Mesodermal cell (in vitro differentiated cells): ENCODE data around the gene RIC8A.

Source experiments
- H3K27ac ChIP-seq: 2 replicates; pipeline ENCODE4 v1.7.0; 2013; ENCODE audit warnings: mild to moderate bottlenecking, low read depth, low read length, moderate library complexity; ENCODE audit not compliant: severe bottlenecking
- H3K36me3 ChIP-seq: 2 replicates; pipeline ENCODE4 v1.7.1; 2013; ENCODE audit warnings: mild to moderate bottlenecking, low read length, moderate library complexity; ENCODE audit not compliant: control insufficient read depth, insufficient read depth
- H3K4me1 ChIP-seq: one replicate; pipeline ENCODE4 v1.7.1; 2013; ENCODE audit warnings: mild to moderate bottlenecking, low read length; ENCODE audit not compliant: insufficient read depth, control insufficient read depth, poor library complexity, severe bottlenecking
- H3K4me3 ChIP-seq: 2 replicates; pipeline ENCODE4 v1.7.0; 2013; ENCODE audit warnings: low read length, control low read depth, mild to moderate bottlenecking; ENCODE audit not compliant: insufficient read depth, poor library complexity, severe bottlenecking; ENCODE audit errors: extremely low read depth
- H3K9me3 ChIP-seq: 2 replicates; pipeline ENCODE4 v1.7.1; 2013; ENCODE audit warnings: mild to moderate bottlenecking, low read length, moderate library complexity; ENCODE audit not compliant: control insufficient read depth
- WGBS, 2 experiments: methylation state at CpG; one replicate each; pipeline ENCODE4 v1.1.5; 2013; ENCODE audit warnings: missing lambda C conversion rate in 2 of 2; ENCODE audit not compliant: insufficient coverage in 2 of 2; 5-methylcytosine and 5-hydroxymethylcytosine counted together

RIC8A gene

DNA sequence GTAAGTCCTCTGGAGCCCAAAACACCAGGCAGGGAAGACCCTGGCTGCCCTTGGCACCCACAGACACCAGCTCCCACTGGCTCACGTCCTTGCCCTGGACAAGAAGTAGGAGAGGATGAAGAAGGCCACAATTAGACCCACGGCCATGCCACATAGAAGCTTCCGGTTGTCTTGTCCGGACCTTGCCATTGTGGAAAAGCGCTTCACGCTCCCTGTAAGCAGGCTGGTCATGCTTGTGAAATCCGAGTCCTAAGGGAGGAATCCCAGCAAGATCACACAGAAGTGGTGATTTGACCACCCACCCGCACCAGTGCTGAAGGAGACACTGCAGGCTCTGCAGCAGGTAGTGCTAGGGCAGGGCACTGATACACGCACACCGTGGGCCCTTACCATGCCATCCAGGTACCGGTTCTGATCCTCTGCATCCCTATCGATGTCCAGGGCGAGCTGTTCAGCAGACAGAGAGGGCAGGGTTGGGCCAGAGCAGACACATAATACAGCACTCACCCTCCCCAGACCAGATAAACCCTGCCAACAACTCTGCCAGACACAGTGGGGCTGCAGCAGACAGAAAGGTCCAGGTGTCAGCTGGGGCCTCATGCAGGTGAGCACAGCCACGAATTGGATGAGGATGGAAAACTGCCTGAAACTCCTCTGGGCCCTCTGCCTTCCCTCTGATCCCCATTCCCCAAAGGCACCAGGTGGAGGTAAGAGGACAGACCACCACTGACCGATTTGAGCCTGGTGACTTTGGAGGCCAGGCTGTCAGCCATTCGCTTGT is 2.1 kb upstream of the RIC8A start:
- H3K27ac ChIP-seq, result no peak overlapping the region
- H3K36me3 ChIP-seq, result peaks cover 45% of the 10 kb centered on the region
- H3K4me3 ChIP-seq, result peak overlapping the region; percentile 92
- no peaks in the 10 kb centered on the region for H3K9me3 ChIP-seq
- 95 to 98% methylated on average over 12 to 14 of the region's 16 CpGs for WGBS, 2 experiments
- H3K4me1 ChIP-seq, result peaks cover 19% of the 10 kb centered on the region

DNA sequence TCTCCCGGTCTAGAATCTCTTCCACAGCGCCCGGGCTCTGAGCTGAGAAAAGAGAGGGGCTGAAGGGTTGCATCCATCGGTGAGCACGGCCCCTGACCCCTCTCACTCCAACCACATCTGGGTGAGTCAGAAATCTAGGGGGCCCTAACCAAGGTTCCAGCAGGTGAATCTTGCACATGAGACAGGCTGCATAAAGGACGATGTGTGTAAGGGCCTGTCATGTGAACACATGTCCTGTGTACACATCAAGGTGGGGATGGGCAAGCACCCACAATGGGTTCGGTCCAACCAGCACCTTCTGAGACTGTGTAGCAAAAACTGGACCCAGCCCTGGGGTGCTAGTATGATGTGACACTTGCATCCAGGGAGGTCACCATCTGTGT is 1.5 kb upstream of the RIC8A start:
- Histone ChIP-seq H3K4me1 (peaks cover 24% of the 10 kb centered on the region), H3K27ac (no peak overlapping the region), H3K36me3 (peaks cover 51% of the 10 kb centered on the region), H3K4me3 (peak overlapping the region; percentile 92), H3K9me3 (no peaks in the 10 kb centered on the region)
- 76 to 97% methylated on average over 4 of the region's 7 CpGs for WGBS, 2 experiments

DNA sequence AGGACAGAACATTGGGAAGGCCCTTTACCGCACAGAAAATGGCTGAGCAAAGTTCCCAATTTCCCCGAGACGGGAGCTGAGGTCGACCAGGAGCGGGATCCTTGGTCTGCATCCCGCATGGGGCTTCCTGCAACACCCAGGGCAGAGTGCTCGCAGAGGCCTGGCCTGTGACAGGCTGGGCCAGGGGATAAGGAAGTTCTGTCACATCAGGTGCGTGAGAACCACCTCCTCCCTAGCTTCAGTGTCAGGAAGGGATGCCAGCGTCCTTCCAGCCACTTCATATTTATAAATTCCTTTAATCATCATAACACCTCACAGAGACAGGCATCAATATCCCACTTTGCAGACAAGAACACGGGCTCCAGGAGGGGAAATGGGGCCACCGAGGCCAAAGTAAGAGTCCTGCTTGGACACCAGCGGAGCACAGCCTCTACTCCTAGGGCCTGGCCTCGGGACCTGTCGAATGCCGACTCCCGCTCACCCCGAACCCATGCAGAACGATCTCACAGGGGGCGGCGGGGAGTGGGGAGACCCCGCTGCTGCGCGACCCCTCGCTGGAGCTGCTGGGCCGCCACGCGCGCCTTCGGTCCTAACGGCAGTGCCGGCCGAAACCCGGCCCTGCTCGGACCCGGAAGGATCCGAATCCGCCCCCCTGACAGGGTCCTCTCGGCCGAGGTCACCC is 841 bp upstream of the RIC8A start:
- H3K27ac ChIP-seq, result peak overlapping the region; percentile 97
- peaks cover 57% of the 10 kb centered on the region for H3K36me3 ChIP-seq
- 11 to 21% methylated on average over 25 to 38 of the region's 39 CpGs for WGBS, 2 experiments
- no peaks in the 10 kb centered on the region for H3K9me3 ChIP-seq
- peaks cover 26% of the 10 kb centered on the region for H3K4me1 ChIP-seq
- peak overlapping the region; percentile 92 for H3K4me3 ChIP-seq

DNA sequence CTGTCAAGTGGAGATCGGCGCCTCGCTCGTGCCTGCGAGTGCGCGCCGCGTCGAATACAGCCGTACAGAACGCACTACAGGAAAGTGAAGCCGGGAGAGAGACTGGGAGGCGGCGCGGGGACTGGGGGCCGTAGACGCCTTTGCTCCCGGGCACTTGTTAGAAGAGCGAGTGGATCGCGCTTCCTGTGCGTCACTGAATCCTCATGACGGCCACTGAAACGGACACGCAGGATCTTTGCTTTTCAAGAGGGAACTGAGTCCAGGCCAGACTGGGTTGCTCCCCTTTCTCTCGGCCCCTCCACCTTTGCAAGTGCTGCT is 314 bp downstream of the RIC8A start:
- peak overlapping the region; percentile 92 for H3K4me3 ChIP-seq
- no peaks in the 10 kb centered on the region for H3K9me3 ChIP-seq
- H3K4me1 ChIP-seq, result peaks cover 27% of the 10 kb centered on the region
- peak overlapping the region; percentile 97 for H3K27ac ChIP-seq
- WGBS, 2 experiments, result 0 to 1% methylated on average over 25 to 27 of the region's 27 CpGs
- H3K36me3 ChIP-seq, result peaks cover 69% of the 10 kb centered on the region

DNA sequence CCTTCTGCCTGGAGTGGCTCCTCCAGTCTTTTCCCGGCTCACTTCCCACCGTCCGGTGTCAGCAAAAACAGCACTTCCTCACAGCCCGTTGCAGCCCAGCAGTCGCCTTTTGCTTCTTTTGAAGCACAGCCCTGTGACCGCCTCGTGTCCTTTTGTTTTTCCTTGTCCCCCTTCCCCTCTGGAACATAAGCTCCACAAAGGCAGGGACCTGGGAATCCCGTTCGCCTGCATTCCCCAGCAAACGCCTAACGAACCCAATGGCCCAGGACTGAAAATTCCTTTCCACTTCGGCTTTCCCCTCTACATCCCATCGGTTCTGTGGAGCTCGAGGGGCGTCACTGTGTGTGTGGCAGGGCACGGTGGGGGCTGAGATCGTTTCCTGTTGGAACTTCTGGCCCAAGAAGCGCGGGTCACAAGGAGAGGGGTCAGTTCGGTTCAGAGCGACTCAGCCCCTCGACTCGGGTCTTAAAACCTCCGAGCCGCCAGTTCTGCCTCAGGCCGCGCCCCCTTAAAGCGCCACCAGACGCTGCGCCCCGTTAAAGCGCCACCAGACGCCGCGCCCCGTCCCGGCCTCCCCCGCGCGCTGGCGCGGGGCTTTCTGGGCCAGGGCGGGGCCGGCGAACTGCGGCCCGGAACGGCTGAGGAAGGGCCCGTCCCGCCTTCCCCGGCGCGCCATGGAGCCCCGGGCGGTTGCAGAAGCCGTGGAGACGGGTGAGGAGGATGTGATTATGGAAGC is 841 bp downstream of the RIC8A start:
- H3K27ac ChIP-seq, result peak overlapping the region; percentile 97
- no peaks in the 10 kb centered on the region for H3K9me3 ChIP-seq
- H3K36me3 ChIP-seq, result peaks cover 69% of the 10 kb centered on the region
- 0 to 1% methylated on average over 39 to 50 of the region's 57 CpGs for WGBS, 2 experiments
- H3K4me1 ChIP-seq, result peaks cover 29% of the 10 kb centered on the region
- H3K4me3 ChIP-seq, result peak overlapping the region; percentile 92

DNA sequence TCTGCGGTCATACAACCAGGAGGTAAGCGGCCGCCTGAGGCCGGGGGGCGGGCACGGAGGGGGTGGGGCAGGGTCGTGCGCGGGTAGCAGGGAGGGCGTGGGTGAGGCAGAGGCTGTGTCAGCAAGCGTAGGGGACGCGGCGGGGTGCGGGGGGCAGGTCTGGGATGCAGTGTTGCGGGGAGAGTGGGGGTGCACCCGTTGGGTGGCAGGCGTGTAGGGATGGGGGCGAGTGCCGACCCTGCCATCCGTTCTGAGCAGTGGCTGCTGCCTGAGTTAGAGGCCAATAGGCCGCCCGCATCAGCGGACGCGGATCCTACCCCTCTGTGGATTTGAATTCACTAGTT is 1.4 kb downstream of the RIC8A start:
- peak overlapping the region; percentile 97 for H3K27ac ChIP-seq
- H3K36me3 ChIP-seq, result peaks cover 70% of the 10 kb centered on the region
- H3K4me3 ChIP-seq, result peak overlapping the region; percentile 92
- 0 to 1% methylated on average over 13 to 23 of the region's 26 CpGs for WGBS, 2 experiments
- H3K9me3 ChIP-seq, result no peaks in the 10 kb centered on the region
- H3K4me1 ChIP-seq, result peaks cover 29% of the 10 kb centered on the region

DNA sequence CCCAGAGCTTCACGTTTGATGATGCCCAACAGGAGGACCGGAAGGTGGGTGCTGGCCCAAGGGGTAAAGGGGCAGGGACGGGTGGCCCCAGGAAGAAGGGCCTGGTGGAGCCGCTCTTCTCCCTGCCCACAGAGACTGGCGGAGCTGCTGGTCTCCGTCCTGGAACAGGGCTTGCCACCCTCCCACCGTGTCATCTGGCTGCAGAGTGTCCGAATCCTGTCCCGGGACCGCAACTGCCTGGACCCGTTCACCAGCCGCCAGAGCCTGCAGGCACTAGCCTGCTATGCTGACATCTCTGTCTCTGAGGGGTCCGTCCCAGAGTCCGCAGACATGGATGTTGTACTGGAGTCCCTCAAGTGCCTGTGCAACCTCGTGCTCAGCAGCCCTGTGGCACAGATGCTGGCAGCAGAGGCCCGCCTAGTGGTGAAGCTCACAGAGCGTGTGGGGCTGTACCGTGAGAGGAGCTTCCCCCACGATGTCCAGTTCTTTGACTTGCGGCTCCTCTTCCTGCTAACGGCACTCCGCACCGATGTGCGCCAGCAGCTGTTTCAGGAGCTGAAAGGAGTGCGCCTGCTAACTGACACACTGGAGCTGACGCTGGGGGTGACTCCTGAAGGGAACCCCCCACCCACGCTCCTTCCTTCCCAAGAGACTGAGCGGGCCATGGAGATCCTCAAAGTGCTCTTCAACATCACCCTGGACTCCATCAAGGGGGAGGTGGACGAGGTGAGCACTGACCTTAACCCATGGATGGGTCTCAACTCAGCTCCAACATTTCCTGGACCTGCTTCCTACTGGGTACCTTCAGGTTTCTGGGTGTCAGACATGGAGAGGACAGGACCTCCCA is 2.0 kb downstream of the RIC8A start:
- H3K4me1 ChIP-seq, result peaks cover 29% of the 10 kb centered on the region
- WGBS, 2 experiments, result 69 to 78% methylated on average over 26 to 29 of the region's 29 CpGs
- peak overlapping the region; percentile 97 for H3K27ac ChIP-seq
- H3K4me3 ChIP-seq, result peak overlapping the region; percentile 92
- no peaks in the 10 kb centered on the region for H3K9me3 ChIP-seq
- peaks cover 70% of the 10 kb centered on the region for H3K36me3 ChIP-seq

DNA sequence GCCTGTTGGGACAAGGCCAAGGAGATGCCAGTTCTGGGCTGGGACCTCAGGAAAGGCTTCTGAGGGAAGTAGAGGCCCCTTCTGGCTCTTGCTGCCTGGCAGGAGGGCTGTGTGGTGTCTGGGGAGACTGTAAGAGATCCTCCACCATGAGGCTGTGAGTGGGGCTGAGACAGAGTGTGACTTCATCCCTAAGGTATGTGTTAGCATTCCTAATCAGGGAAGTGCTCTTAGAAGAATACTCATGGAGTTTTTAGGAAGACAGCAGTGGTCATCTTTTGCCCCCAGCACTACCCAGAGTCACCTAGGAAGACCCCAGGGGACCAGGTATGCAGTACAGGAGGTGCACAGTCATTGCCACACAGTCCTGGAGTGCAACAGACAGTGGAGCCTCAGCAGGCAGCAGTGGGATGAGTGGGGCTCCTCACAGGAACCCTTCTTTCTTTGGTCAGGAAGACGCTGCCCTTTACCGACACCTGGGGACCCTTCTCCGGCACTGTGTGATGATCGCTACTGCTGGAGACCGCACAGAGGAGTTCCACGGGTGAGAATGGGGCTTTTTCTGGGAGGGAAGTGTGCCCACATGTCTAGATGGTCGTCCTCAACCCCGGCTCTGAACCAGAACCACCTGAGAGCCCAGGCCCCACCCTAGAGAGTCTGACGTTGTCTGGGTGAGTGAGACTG is 2.8 kb downstream of the RIC8A start:
- H3K4me3 ChIP-seq, result peak overlapping the region; percentile 92
- H3K4me1 ChIP-seq, result peaks cover 29% of the 10 kb centered on the region
- 90 to 95% methylated on average over 7 to 9 of the region's 9 CpGs for WGBS, 2 experiments
- H3K27ac ChIP-seq, result peak overlapping the region; percentile 92
- H3K36me3 ChIP-seq, result peaks cover 70% of the 10 kb centered on the region
- no peaks in the 10 kb centered on the region for H3K9me3 ChIP-seq

DNA sequence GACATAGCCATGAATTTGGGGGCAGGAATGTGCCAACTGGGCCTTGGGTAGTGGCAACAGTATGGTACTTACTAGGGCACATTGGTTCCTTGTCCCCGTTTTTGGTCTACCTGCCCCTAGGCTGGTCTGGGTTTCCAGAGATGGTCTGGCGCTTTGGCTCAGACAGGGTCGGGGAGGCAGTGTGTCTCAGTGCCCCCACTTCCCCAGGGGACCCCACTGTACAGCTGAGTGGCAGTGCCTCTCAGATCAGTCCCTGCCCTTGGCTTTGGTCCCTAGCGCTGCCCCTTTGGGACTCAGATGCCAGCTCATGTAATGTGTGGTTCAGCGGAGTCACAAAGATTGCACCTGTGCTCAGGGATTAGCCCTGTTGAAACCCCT is 3.3 kb downstream of the RIC8A start:
- no peak overlapping the region for H3K4me3 ChIP-seq
- peaks cover 70% of the 10 kb centered on the region for H3K36me3 ChIP-seq
- H3K4me1 ChIP-seq, result peaks cover 27% of the 10 kb centered on the region
- peak overlapping the region; percentile 92 for H3K27ac ChIP-seq
- 94 to 100% methylated on average over 5 of the region's 5 CpGs for WGBS, 2 experiments
- H3K9me3 ChIP-seq, result no peaks in the 10 kb centered on the region

DNA sequence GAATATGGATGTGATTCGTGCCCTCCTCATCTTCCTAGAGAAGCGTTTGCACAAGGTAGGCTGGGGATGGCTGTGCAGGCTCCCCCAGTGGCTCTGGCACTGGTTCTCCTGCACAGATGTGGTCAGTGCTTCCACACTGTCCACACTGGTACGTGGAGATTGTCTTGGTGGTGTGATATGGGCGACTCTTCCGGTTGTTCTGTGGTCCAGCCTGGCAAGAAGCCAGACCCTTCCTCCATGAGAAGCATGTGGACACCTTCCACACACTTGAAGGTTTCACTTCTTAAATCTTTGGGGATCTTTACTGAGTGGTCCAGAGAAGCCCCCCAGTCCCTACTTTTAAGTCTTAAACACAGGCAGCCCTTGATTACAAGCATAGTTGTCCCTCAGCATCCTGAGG is 3.8 kb downstream of the RIC8A start:
- Histone ChIP-seq H3K4me3 (no peak overlapping the region), H3K36me3 (peaks cover 69% of the 10 kb centered on the region), H3K4me1 (peaks cover 22% of the 10 kb centered on the region), H3K9me3 (no peaks in the 10 kb centered on the region), H3K27ac (no peak overlapping the region)
- 88 to 94% methylated on average over 2 of the region's 5 CpGs for WGBS, 2 experiments
